ENCODE results near the gene WASL. TPM values are rescaled to one million over a fixed set of nuclear protein-coding genes. Genes with fewer than 3 reads are reported as not detected.
"Not testable (repeated sequence)": the region's sequence is repeated elsewhere in the genome, so short reads cannot be mapped to it uniquely, and the experiment has no call there.

The WASL gene
- total and polyA plus RNA-seq, 3 experiments from 2014 or later, result 2.8 to 7.4 (median 7.3) TPM

DNA sequence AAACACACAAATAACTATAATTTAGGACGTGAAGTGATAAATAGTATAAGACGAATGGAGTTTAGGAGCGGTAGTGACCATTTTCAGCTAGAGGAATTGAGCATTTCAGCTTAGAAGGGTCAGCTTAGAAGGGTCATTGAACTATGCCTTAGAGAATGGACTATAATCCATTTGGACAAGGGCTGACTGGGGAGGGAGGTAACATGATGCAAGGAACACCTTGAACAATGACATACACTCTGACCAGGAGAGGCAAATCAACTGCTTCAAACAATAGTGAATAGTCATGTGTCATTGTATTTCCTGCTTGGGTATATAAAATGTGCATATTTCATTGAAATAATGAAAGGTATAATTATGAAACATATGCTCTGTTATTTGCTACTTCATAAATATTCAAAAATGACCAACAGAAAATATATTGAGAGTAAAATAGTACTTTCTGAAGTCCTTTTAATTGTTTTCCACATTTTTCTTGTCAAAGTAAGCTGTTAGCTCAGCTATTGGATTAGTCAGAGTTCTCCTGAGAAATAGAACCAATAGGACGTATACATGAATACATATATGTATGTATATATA lies 40.5 kb upstream of the WASL start:
- CTCF ChIA-PET, result no interaction called here
- Histone ChIP-seq H3K36me3 (ENCODE audit: insufficient read depth, low read length) (no peaks in the 10 kb centered on the region), H3K27ac (ENCODE audit: low read depth, low read length) (no peak overlapping the region), H3K27me3 (ENCODE audit: insufficient read depth, low read length, poor library complexity, severe bottlenecking) (no peaks in the 10 kb centered on the region), H3K4me1 (ENCODE audit: insufficient read depth, low read length) (no peaks in the 10 kb centered on the region), H3K4me3 (ENCODE audit: low read length) (no peak overlapping the region), H3K9me3 (ENCODE audit: low read length) (no peaks in the 10 kb centered on the region)
- no peaks in the 10 kb centered on the region for H3K36me3 Mint-ChIP-seq
- no peaks in the 10 kb centered on the region for H3K4me1 Mint-ChIP-seq
- H3K27ac Mint-ChIP-seq, result no peak overlapping the region
- no peaks in the 10 kb centered on the region for H3K27me3 Mint-ChIP-seq
- no peak overlapping the region for H3K4me3 Mint-ChIP-seq
- no peaks in the 10 kb centered on the region for H3K9me3 Mint-ChIP-seq
- POLR2A ChIA-PET, result no interaction called here
- DNase-seq, result no peak

- H3K4me3 Mint-ChIP-seq, result no peak overlapping the region
- no peak overlapping the region for H3K4me3 ChIP-seq (ENCODE audit: low read length)
- no peaks in the 10 kb centered on the region for H3K4me1 Mint-ChIP-seq
- no peaks in the 10 kb centered on the region for H3K4me1 ChIP-seq (ENCODE audit: insufficient read depth, low read length)
- no peak overlapping the region for H3K27ac Mint-ChIP-seq
- no peaks in the 10 kb centered on the region for H3K9me3 ChIP-seq (ENCODE audit: low read length)
- H3K36me3 Mint-ChIP-seq, result no peaks in the 10 kb centered on the region
- no peaks in the 10 kb centered on the region for H3K36me3 ChIP-seq (ENCODE audit: insufficient read depth, low read length)
- H3K9me3 Mint-ChIP-seq, result no peaks in the 10 kb centered on the region
- no peak for DNase-seq
- POLR2A ChIA-PET, result no interaction called here
- H3K27me3 ChIP-seq (ENCODE audit: insufficient read depth, low read length, poor library complexity, severe bottlenecking), result no peaks in the 10 kb centered on the region
- no peak overlapping the region for H3K27ac ChIP-seq (ENCODE audit: low read depth, low read length)
- no peaks in the 10 kb centered on the region for H3K27me3 Mint-ChIP-seq
- CTCF ChIA-PET, result no interaction called here
Observed at GRCh38 chr7:123788584-123788983, 39.8 kb upstream of the WASL start.

GRCh38 chr7:123787220-123788007 lies 38.6 kb upstream of the WASL start:
- no peak overlapping the region for H3K4me3 ChIP-seq (ENCODE audit: low read length)
- Mint-ChIP-seq H3K36me3 (no peaks in the 10 kb centered on the region), H3K9me3 (no peaks in the 10 kb centered on the region), H3K4me1 (no peaks in the 10 kb centered on the region), H3K27ac (no peak overlapping the region), H3K4me3 (no peak overlapping the region), H3K27me3 (peaks cover 0 to 1% of the 10 kb centered on the region in 2 donors)
- H3K27me3 ChIP-seq (ENCODE audit: insufficient read depth, low read length, poor library complexity, severe bottlenecking), result no peaks in the 10 kb centered on the region
- no peaks in the 10 kb centered on the region for H3K36me3 ChIP-seq (ENCODE audit: insufficient read depth, low read length)
- no peaks in the 10 kb centered on the region for H3K9me3 ChIP-seq (ENCODE audit: low read length)
- no peak for DNase-seq
- no peaks in the 10 kb centered on the region for H3K4me1 ChIP-seq (ENCODE audit: insufficient read depth, low read length)
- H3K27ac ChIP-seq (ENCODE audit: low read depth, low read length), result no peak overlapping the region
- POLR2A ChIA-PET, result no interaction called here
- CTCF ChIA-PET, result no interaction called here

DNA sequence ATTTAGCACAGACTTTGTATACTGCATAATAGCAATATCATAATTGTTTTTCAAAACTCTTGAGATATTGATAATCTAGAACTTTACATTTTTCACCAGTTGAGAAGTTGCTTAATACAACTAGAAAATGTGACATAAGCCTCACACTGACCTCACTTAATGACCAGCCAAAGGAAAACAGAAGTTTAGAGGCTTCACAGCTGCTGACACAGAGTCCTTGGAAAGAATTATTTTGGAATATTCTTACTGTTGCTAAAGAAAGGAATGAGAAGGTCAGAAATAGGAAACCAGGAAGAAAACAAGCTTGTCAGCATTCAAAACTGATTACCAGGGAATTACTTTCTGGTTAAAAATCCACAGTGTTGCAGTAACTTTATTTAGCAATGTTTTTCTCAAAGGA lies 35.5 kb upstream of the WASL start:
- Histone ChIP-seq H3K36me3 (ENCODE audit: insufficient read depth, low read length) (no peaks in the 10 kb centered on the region), H3K27me3 (ENCODE audit: insufficient read depth, low read length, poor library complexity, severe bottlenecking) (no peaks in the 10 kb centered on the region), H3K4me3 (ENCODE audit: low read length) (no peak overlapping the region), H3K27ac (ENCODE audit: low read depth, low read length) (no peak overlapping the region), H3K4me1 (ENCODE audit: insufficient read depth, low read length) (no peaks in the 10 kb centered on the region), H3K9me3 (ENCODE audit: low read length) (no peaks in the 10 kb centered on the region)
- Mint-ChIP-seq H3K4me3 (no peak overlapping the region), H3K4me1 (no peaks in the 10 kb centered on the region), H3K27me3 (peaks cover 3% of the 10 kb centered on the region in 2 donors), H3K27ac (no peak overlapping the region), H3K9me3 (no peaks in the 10 kb centered on the region), H3K36me3 (no peaks in the 10 kb centered on the region)
- DNase-seq, result no peak
- CTCF ChIA-PET, result no interaction called here
- POLR2A ChIA-PET, result no interaction called here

DNA sequence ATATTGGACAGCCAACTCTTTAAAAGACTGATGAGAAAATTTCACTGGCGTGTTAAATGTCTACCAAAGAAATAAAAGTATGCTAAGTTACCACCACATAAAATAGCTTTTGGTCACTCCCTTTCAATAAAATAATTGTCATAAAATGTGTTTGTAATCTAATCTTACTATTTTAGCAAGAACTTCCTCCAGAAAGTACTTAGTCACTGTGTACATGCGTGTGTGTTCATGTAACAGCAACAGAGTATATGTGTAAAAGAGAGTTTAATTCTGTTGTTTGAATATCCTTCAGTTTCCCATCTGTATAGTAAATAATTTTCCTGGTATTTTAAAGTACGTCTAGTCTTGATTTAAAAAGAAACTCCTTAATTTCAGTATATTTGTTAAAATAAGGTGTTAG lies 35.0 kb upstream of the WASL start:
- Mint-ChIP-seq H3K4me3 (no peak overlapping the region), H3K27ac (no peak overlapping the region), H3K9me3 (no peaks in the 10 kb centered on the region), H3K27me3 (peaks cover 3% of the 10 kb centered on the region in 2 donors), H3K36me3 (no peaks in the 10 kb centered on the region), H3K4me1 (no peaks in the 10 kb centered on the region)
- CTCF ChIA-PET, result no interaction called here
- DNase-seq, result no peak
- Histone ChIP-seq H3K9me3 (ENCODE audit: low read length) (no peaks in the 10 kb centered on the region), H3K4me3 (ENCODE audit: low read length) (no peak overlapping the region), H3K27ac (ENCODE audit: low read depth, low read length) (no peak overlapping the region), H3K36me3 (ENCODE audit: insufficient read depth, low read length) (no peaks in the 10 kb centered on the region), H3K4me1 (ENCODE audit: insufficient read depth, low read length) (no peaks in the 10 kb centered on the region), H3K27me3 (ENCODE audit: insufficient read depth, low read length, poor library complexity, severe bottlenecking) (no peaks in the 10 kb centered on the region)
- POLR2A ChIA-PET, result no interaction called here

- Mint-ChIP-seq H3K27me3 (peaks cover 3 to 6% of the 10 kb centered on the region in 2 donors), H3K36me3 (no peaks in the 10 kb centered on the region), H3K4me3 (no peak overlapping the region), H3K27ac (no peak overlapping the region), H3K9me3 (no peaks in the 10 kb centered on the region), H3K4me1 (no peaks in the 10 kb centered on the region)
- no peak for DNase-seq
- ChIA-PET POLR2A (no interaction called here), CTCF (no interaction called here)
- no peaks in the 10 kb centered on the region for H3K27me3 ChIP-seq (ENCODE audit: insufficient read depth, low read length, poor library complexity, severe bottlenecking)
- H3K4me3 ChIP-seq (ENCODE audit: low read length), result no peak overlapping the region
- no peaks in the 10 kb centered on the region for H3K4me1 ChIP-seq (ENCODE audit: insufficient read depth, low read length)
- no peaks in the 10 kb centered on the region for H3K9me3 ChIP-seq (ENCODE audit: low read length)
- H3K27ac ChIP-seq (ENCODE audit: low read depth, low read length), result no peak overlapping the region
- no peaks in the 10 kb centered on the region for H3K36me3 ChIP-seq (ENCODE audit: insufficient read depth, low read length)
Observed at GRCh38 chr7:123782071-123782798, 33.4 kb upstream of the WASL start.

- H3K4me1 ChIP-seq (ENCODE audit: insufficient read depth, low read length); H3K36me3 ChIP-seq (ENCODE audit: insufficient read depth, low read length); H3K9me3 Mint-ChIP-seq; H3K4me3 Mint-ChIP-seq; CTCF ChIA-PET; H3K27ac Mint-ChIP-seq; H3K9me3 ChIP-seq (ENCODE audit: low read length); H3K4me1 Mint-ChIP-seq; DNase-seq; H3K27ac ChIP-seq (ENCODE audit: low read depth, low read length); H3K27me3 ChIP-seq (ENCODE audit: insufficient read depth, low read length, poor library complexity, severe bottlenecking); H3K4me3 ChIP-seq (ENCODE audit: low read length); POLR2A ChIA-PET; H3K36me3 Mint-ChIP-seq: not testable (repeated sequence)
- H3K27me3 Mint-ChIP-seq, result peaks cover 10% of the 10 kb centered on the region in 2 donors
Observed at GRCh38 chr7:123780472-123780871, 31.7 kb upstream of the WASL start.

DNA sequence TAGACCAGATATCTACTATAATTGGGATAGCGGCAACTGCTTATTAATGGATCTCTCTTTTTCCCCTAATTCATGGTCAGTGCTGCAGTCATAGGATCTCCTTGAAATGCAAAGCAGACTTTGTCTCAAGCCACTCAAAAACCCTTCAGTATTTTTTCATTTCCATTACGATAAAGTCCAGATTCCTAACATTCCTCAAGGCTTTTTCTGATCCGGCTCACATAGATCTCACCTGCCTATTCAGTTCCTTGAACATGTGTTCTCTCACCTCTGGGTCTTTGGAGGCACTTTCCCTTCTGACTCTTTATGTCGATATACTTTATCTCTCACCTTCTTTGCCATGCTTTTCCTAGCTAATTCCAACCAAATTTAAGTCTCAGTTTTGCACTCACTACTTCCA lies 25.7 kb upstream of the WASL start:
- ChIA-PET POLR2A (no interaction called here), CTCF (no interaction called here)
- H3K27me3 ChIP-seq (ENCODE audit: insufficient read depth, low read length, poor library complexity, severe bottlenecking), result no peaks in the 10 kb centered on the region
- H3K4me1 ChIP-seq (ENCODE audit: insufficient read depth, low read length), result no peaks in the 10 kb centered on the region
- DNase-seq, result no peak
- no peak overlapping the region for H3K27ac Mint-ChIP-seq
- H3K36me3 ChIP-seq (ENCODE audit: insufficient read depth, low read length), result no peaks in the 10 kb centered on the region
- H3K4me3 ChIP-seq (ENCODE audit: low read length), result no peak overlapping the region
- no peaks in the 10 kb centered on the region for H3K9me3 ChIP-seq (ENCODE audit: low read length)
- no peaks in the 10 kb centered on the region for H3K9me3 Mint-ChIP-seq
- H3K4me1 Mint-ChIP-seq, result peaks cover 6 to 11% (median 8%) of the 10 kb centered on the region in 3 donors
- H3K27me3 Mint-ChIP-seq, result peaks cover 11 to 15% of the 10 kb centered on the region in 2 donors
- no peak overlapping the region for H3K4me3 Mint-ChIP-seq
- peaks cover 0 to 2% (median 0%) of the 10 kb centered on the region in 3 donors for H3K36me3 Mint-ChIP-seq
- no peak overlapping the region for H3K27ac ChIP-seq (ENCODE audit: low read depth, low read length)

Measured in CD8-positive, alpha-beta memory T cell (primary cell).